Lung microvascular endothelial cell (primary cell): ENCODE measurements around the gene CACNG8. TPM values are rescaled to one million over a fixed set of nuclear protein-coding genes. Genes with fewer than 3 reads are reported as not detected.
A peak's percentile ranks its signal among the peaks of the same experiment; 100 is the strongest.
"Not testable (repeated sequence)": the region's sequence is repeated elsewhere in the genome, so short reads cannot be mapped to it uniquely, and the experiment has no call there.

ENCODE experiments used
- DNase-seq, 2 donors: peaks; one replicate each; pipeline versions ENCODE4 v3.0.0 to v3.0.0-alpha.2; 2010; ENCODE audit warnings: low read depth in 2 of 2
- total RNA-seq: library from RNA; depleted of rRNA; stranded (reverse); fragments of >200 nt; gene quantifications from 2 replicates; pipeline ENCODE4 v1.2.1, GENCODE V29; 2014

CACNG8 gene
- total RNA-seq, 1 donor from 2014 or later: under 0.01 TPM

DNA sequence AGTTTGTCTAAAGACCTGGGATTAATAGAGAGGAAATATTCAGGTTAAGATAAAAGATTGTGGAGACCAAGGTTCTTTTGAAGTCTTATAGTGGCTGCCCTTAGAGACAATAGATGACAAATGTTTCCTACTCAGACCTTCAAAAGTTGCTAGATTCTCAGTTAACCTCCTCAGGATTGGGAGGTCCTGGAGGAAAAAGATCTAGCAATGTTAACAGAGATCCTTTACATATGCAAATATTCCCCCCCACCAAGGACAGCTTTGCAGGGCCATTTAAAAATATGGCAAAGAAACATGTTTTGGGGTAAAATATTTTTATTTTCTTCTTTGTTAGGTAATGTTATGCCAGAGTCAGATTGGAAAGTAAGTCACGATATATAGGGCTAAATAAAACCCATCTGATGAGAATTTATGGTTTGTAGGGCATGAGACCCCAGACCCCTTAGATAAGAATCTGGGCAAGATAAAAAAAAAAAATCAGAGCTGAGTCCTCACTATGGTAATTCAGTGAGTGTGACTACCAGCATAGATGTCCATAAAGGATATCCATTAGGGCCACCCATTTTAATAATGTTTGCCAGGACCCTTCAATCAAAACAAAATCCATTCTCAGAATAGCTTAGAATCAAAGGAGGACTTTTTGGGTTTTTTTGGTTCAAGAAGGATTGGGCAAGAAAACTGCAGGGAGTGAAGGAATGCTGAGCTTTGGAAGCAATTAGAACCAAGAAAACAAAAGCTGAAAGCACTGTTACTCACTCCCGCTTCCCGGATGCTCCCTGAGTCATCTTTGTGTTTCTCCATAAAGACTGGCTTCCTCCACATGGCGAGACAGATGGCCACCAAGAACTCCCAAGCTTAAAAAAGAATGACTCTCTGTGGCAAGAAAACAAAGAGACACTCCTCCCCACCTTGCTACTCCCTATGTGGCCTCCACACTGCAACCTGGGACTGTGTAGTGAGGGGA is 72.8 kb downstream of the CACNG8 start:
- DNase-seq: peak; percentile 20 to 91

- DNase-seq: not testable (repeated sequence)
Measured at GRCh38 chr19:54036542-54036941, 73.8 kb downstream of the CACNG8 start.

Other genes starting within 250 kb of the CACNG8 start
- 0.40 and 0.44 TPM in 2 replicates for gene NLRP12, start 138.6 kb upstream of the CACNG8 start, total RNA-seq
- gene MYADM, start 95.1 kb upstream of the CACNG8 start, total RNA-seq: 4.8 and 8.3 TPM in 2 replicates
- gene PRKCG, start 80.7 kb upstream of the CACNG8 start, total RNA-seq: not detected in 2 replicates
- gene CACNG7, start 53.7 kb upstream of the CACNG8 start, total RNA-seq: under 0.01 TPM in 1 of 2 replicates, not detected in the other
- 0.20 and 1.5 TPM in 2 replicates for gene CACNG6, start 28.7 kb downstream of the CACNG8 start, total RNA-seq
- not detected in 2 replicates for gene VSTM1, start 101.0 kb downstream of the CACNG8 start, total RNA-seq
- not detected in 2 replicates for gene TARM1, start 118.4 kb downstream of the CACNG8 start, total RNA-seq
- gene OSCAR, start 137.9 kb downstream of the CACNG8 start, total RNA-seq: under 0.01 TPM in 1 of 2 replicates, not detected in the other
- 19.2 and 23.4 TPM in 2 replicates for gene NDUFA3, start 139.9 kb downstream of the CACNG8 start, total RNA-seq
- gene TFPT, start 152.7 kb downstream of the CACNG8 start, total RNA-seq: 20.5 and 27.4 TPM in 2 replicates
- gene PRPF31, start 152.8 kb downstream of the CACNG8 start, total RNA-seq: 48.6 and 51.9 TPM in 2 replicates
- gene CNOT3, start 174.8 kb downstream of the CACNG8 start, total RNA-seq: 4.1 and 4.8 TPM in 2 replicates
- gene LENG1, start 196.8 kb downstream of the CACNG8 start, total RNA-seq: 3.3 and 5.4 TPM in 2 replicates
- 0.22 TPM in 1 of 2 replicates, not detected in the other for gene TMC4, start 210.2 kb downstream of the CACNG8 start, total RNA-seq
- 9.5 and 19.4 TPM in 2 replicates for gene MBOAT7, start 226.6 kb downstream of the CACNG8 start, total RNA-seq
- gene TSEN34, start 228.4 kb downstream of the CACNG8 start, total RNA-seq: 35.1 and 38.8 TPM in 2 replicates
- 2,773 and 3,236 TPM in 2 replicates for gene RPS9, start 237.9 kb downstream of the CACNG8 start, total RNA-seq